K562 (cell line): ENCODE results near the gene OR51V1. TPM values are rescaled to one million over a fixed set of nuclear protein-coding genes. Genes with fewer than 3 reads are reported as not detected.

Experiments used
- BCL6 ChIP-seq: fragments of 250-450 bp; sonication (Bioruptor Pico); IDR thresholded peaks from 2 replicates; pipeline ENCODE4 v1.4.0; 2020
- EWSR1 ChIP-seq: fragments of 450-650 bp; IDR thresholded peaks from 2 replicates; pipeline ENCODE4 v1.6.1; 2018; ENCODE audit warnings: borderline replicate concordance, mild to moderate bottlenecking, low read depth, moderate library complexity; ENCODE audit not compliant: partially characterized antibody
- GATAD2B ChIP-seq: fragments of 450-650 bp; IDR thresholded peaks from 2 replicates; pipeline ENCODE4 v1.6.1; 2017; ENCODE audit warnings: mild to moderate bottlenecking, borderline replicate concordance
- HSF4 ChIP-seq: fragments of 250-450 bp; sonication (Bioruptor Pico); IDR thresholded peaks from 2 replicates; pipeline ENCODE4 v2.1.2; 2022; ENCODE audit warnings: mild to moderate bottlenecking, moderate library complexity, borderline replicate concordance
- MAX ChIP-seq: sonication (generic); formaldehyde crosslinking; IDR thresholded peaks from 2 replicates; pipeline ENCODE4 v1.9.0; 2022; ENCODE audit warnings: mild to moderate bottlenecking, missing genetic modification reagents
- MBD2 ChIP-seq: sonication (generic); IDR thresholded peaks from 2 replicates; pipeline ENCODE4 v1.6.1; 2016; ENCODE audit warnings: low read depth, borderline replicate concordance
- MYC ChIP-seq, 2 experiments: fragments of 250-450 bp in 1 of 2; sonication (Bioruptor Pico) in 1 of 2; IDR thresholded peaks; 2 replicates each; pipeline versions ENCODE4 v1.5.1 to v1.6.1; 2012 to 2021; ENCODE audit warnings: low read depth in 2 of 2, borderline replicate concordance in 1 of 2, improper control_type of control experiment in 1 of 2, low read length in 1 of 2, mild to moderate bottlenecking in 1 of 2, moderate library complexity in 1 of 2
- NRF1 ChIP-seq, 2 experiments: fragments of 450-650 bp; IDR thresholded peaks in 1 of 2; conservative IDR thresholded peaks in 1 of 2; 2 replicates each; pipeline ENCODE4 v1.6.1; 2014; ENCODE audit warnings: mild to moderate bottlenecking in 2 of 2
- PCBP2 ChIP-seq: fragments of 200-400 bp; formaldehyde crosslinking; IDR thresholded peaks from 2 replicates; pipeline ENCODE4 v1.6.1; 2018; ENCODE audit warnings: low read length, low read depth, mild to moderate bottlenecking, moderate library complexity; ENCODE audit not compliant: poor library complexity, severe bottlenecking
- PHB ChIP-seq: fragments of 250-450 bp; sonication (Bioruptor Pico); IDR thresholded peaks from 2 replicates; pipeline ENCODE4 v1.5.0; 2021
- POLR2G ChIP-seq: fragments of 200-400 bp; formaldehyde crosslinking; IDR thresholded peaks from 2 replicates; pipeline ENCODE4 v1.6.1; 2017; ENCODE audit warnings: low read depth, mild to moderate bottlenecking, antibody characterized with exemption, low read length, moderate library complexity
- RBM39 ChIP-seq: fragments of 200-400 bp; formaldehyde crosslinking; optimal IDR thresholded peaks from 2 replicates; pipeline ENCODE3; 2018; ENCODE audit warnings: low read depth, low read length
- RFX7 ChIP-seq: fragments of 250-450 bp; sonication (Bioruptor Pico); IDR thresholded peaks from 2 replicates; pipeline ENCODE4 v1.5.1; 2021; ENCODE audit warnings: mild to moderate bottlenecking
- RNF2 ChIP-seq: sonication (generic); IDR thresholded peaks from 2 replicates; pipeline ENCODE4 v1.6.1; 2016
- SMARCA5 ChIP-seq: fragments of 450-650 bp; IDR thresholded peaks from 2 replicates; pipeline ENCODE4 v1.6.1; 2016
- TEAD4 ChIP-seq, 2 experiments: sonication (generic) in 1 of 2; formaldehyde crosslinking in 1 of 2; IDR thresholded peaks; 2 replicates each; pipeline versions ENCODE4 v1.6.1 to v1.8.0; 2012 to 2022; ENCODE audit warnings: borderline replicate concordance in 1 of 2, inconsistent platforms in 1 of 2, low read length in 1 of 2, mild to moderate bottlenecking in 1 of 2, missing genetic modification reagents in 1 of 2
- THRAP3 ChIP-seq: fragments of 450-650 bp; IDR thresholded peaks from 2 replicates; pipeline ENCODE4 v1.6.1; 2016; ENCODE audit warnings: mild to moderate bottlenecking, inconsistent platforms, borderline replicate concordance
- U2AF1 ChIP-seq: fragments of 200-400 bp; formaldehyde crosslinking; optimal IDR thresholded peaks from 2 replicates; pipeline ENCODE3; 2017; ENCODE audit warnings: mild to moderate bottlenecking, low read depth, low read length, moderate library complexity
- WHSC1 ChIP-seq: IDR thresholded peaks from one replicate; pipeline ENCODE4 v1.6.1; 2012; ENCODE audit warnings: low read length, control low read depth, inconsistent platforms
- ZBED1 ChIP-seq: IDR thresholded peaks from 2 replicates; pipeline ENCODE4 v1.6.1; 2014
- ZFX ChIP-seq: sonication (generic); formaldehyde crosslinking; IDR thresholded peaks from 2 replicates; pipeline ENCODE4 v1.8.0; 2022; ENCODE audit warnings: mild to moderate bottlenecking, missing genetic modification reagents, moderate library complexity
- ZNF263 ChIP-seq: sonication (generic); formaldehyde crosslinking; IDR thresholded peaks from 2 replicates; pipeline ENCODE4 v1.8.0; 2022; ENCODE audit warnings: mild to moderate bottlenecking, missing genetic modification reagents, borderline replicate concordance
- ZNF311 ChIP-seq: fragments of 250-450 bp; sonication (Bioruptor Pico); IDR thresholded peaks from 2 replicates; pipeline ENCODE4 v1.4.0; 2020; ENCODE audit warnings: mild to moderate bottlenecking, moderate library complexity
- ZNF324 ChIP-seq: fragments of 250-450 bp; sonication (Bioruptor Pico); IDR thresholded peaks from 2 replicates; pipeline ENCODE4 v1.4.0; 2020; ENCODE audit warnings: mild to moderate bottlenecking
- ZNF395 ChIP-seq: fragments of 200-800 bp; sonication (Bioruptor generic); IDR thresholded peaks from 2 replicates; pipeline ENCODE4 v1.6.1; 2017; ENCODE audit warnings: missing genetic modification characterization, missing compliant biosample characterization
- ZNF445 ChIP-seq: fragments of 250-450 bp; sonication (Bioruptor Pico); IDR thresholded peaks from 2 replicates; pipeline ENCODE4 v1.4.0; 2020; ENCODE audit warnings: low read depth, mild to moderate bottlenecking, moderate library complexity
- polyA plus RNA-seq, 8 experiments: library from polyadenylated mRNA; depleted of rRNA in 4 of 8; stranded (reverse) in 5 of 8; unstranded in 3 of 8; fragments of >200 nt; fragmentation: Nextera tagmentation in 2 of 8; fragmentation: Illumina TruSeq in 1 of 8; extraction: Ambion mirVana in 2 of 8; extraction: Trizol in 1 of 8; gene quantifications; 2 replicates each; pipeline versions ENCODE4 v1.2.1 to v1.2.3, GENCODE V29; 2011 to 2014; ENCODE audit warnings: inconsistent platforms in 1 of 8, missing spikeins in 1 of 8
- total RNA-seq, 7 experiments: library from RNA; depleted of rRNA in 6 of 7; stranded (reverse); fragments of >200 nt in 6 of 7; fragmentation: Illumina TruSeq in 2 of 7; extraction: Trizol in 2 of 7; gene quantifications; 2 replicates each; pipeline versions ENCODE4 v1.2.1 to v1.2.3, GENCODE V29; 2011 to 2021; ENCODE audit warnings: low replicate concordance in 1 of 7
- TF ChIP-seq, protein P1 (sequence below), 2 experiments: IDR thresholded peaks in 1 of 2; conservative IDR thresholded peaks in 1 of 2; 2 replicates each; pipeline ENCODE4 v1.6.1; 2016; ENCODE audit warnings: low read depth in 2 of 2, mild to moderate bottlenecking in 1 of 2, missing compliant biosample characterization in 1 of 2, missing genetic modification characterization in 1 of 2, moderate library complexity in 1 of 2

OR51V1 gene
- total and polyA plus RNA-seq, 9 of the 15 experiments (the other 6 are each of a cell fraction or from before 2014, with no cell fraction given): not detected

DNA sequence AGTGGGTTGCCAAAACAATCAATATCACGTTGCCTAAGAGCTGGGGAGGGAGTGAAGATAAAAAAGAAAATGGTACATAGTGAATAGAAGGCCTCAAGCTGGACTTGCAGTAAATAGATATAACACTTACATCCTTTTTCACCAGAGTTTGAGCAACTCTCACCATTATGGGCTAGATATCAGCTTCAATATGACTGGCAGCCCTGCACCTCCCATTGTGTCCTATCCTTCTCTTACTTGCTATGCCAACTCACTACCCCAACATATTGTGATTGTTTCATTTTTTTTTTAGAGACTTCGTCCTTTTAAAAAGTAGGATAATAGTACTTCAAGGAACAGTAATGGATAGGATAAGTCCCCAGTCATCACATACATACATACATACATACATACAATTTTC, 41.7 kb upstream of the OR51V1 start (continued):
- TF ChIP-seq GATAD2B (0 out of 2 replicates have a peak, but pooled peaks have one; percentile 16), PCBP2 (no peak), ZNF324 (CRISPR knock-in tag) (no peak), PHB (no peak), EWSR1 (peak; percentile 13), WHSC1 (no peak), POLR2G (peak; percentile 19; the same call in 1 of the 2 replicates), TEAD4 (IDR thresholded peaks at IDR 0.05; ENCODE audit: low read length) (0 out of 2 replicates have a peak, but pooled peaks have one; percentile 2), TEAD4 (CRISPR knock-in tag; IDR thresholded peaks at IDR 0.05; ENCODE audit: borderline replicate concordance) (no peak), ZBED1 (no peak), RBM39 (no peak), RFX7 (CRISPR knock-in tag) (no peak), HSF4 (CRISPR knock-in tag) (no peak), SMARCA5 (no peak), ZFX (CRISPR knock-in tag) (peak; percentile 36; the same call in 1 of the 2 replicates), THRAP3 (peak; percentile 32; the same call in 1 of the 2 replicates), ZNF445 (CRISPR knock-in tag) (no peak), ZNF395 (CRISPR knock-in tag) (no peak), MBD2 (no peak), MYC (IDR thresholded peaks at IDR 0.05; ENCODE audit: low read depth, low read length) (no peak), MYC (CRISPR knock-in tag; IDR thresholded peaks at IDR 0.05; ENCODE audit: borderline replicate concordance, low read depth) (no peak), RNF2 (no peak), NRF1 (conservative IDR thresholded peaks at IDR 0.05 in 1 of 2, IDR thresholded peaks at IDR 0.05 in 1 of 2) (no peak), ZNF311 (CRISPR knock-in tag) (no peak), ZNF263 (CRISPR knock-in tag) (no peak), MAX (CRISPR knock-in tag) (no peak), U2AF1 (no peak), BCL6 (CRISPR knock-in tag) (no peak)
- TF ChIP-seq, protein P1, sequence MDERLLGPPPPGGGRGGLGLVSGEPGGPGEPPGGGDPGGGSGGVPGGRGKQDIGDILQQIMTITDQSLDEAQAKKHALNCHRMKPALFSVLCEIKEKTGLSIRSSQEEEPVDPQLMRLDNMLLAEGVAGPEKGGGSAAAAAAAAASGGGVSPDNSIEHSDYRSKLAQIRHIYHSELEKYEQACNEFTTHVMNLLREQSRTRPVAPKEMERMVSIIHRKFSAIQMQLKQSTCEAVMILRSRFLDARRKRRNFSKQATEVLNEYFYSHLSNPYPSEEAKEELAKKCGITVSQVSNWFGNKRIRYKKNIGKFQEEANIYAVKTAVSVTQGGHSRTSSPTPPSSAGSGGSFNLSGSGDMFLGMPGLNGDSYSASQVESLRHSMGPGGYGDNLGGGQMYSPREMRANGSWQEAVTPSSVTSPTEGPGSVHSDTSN (CRISPR knock-in tag; IDR thresholded peaks at IDR 0.05; ENCODE audit: low read depth): no peak
- TF ChIP-seq, protein P1 (tag; conservative IDR thresholded peaks at IDR 0.05; ENCODE audit: low read depth): no peak
